ENCODE data around the gene GTPBP4.
"Not testable (repeated sequence)": the region's sequence is repeated elsewhere in the genome, so short reads cannot be mapped to it uniquely, and the experiment has no call there.

The GTPBP4 gene

DNA sequence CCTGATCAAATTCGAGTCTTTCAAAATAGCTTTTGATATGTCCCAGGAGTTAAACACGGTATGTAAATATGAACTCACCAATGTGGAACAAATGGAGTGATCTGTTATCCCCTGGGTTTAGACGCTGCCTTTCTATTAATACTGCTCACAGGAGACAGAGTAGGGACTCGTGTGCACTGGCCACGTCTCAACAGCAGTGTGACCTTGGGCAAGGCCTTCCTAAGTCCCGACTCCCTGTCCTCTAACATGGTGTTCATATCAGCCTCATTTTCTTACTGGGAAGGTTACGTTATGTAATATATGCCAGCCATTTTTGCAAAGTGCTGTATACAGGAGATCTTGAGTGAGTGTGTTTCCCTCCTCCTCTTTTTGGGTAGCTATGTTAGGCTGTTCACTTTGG lies 69.8 kb downstream of the GTPBP4 start:
- TF ChIP-seq, protein P1, sequence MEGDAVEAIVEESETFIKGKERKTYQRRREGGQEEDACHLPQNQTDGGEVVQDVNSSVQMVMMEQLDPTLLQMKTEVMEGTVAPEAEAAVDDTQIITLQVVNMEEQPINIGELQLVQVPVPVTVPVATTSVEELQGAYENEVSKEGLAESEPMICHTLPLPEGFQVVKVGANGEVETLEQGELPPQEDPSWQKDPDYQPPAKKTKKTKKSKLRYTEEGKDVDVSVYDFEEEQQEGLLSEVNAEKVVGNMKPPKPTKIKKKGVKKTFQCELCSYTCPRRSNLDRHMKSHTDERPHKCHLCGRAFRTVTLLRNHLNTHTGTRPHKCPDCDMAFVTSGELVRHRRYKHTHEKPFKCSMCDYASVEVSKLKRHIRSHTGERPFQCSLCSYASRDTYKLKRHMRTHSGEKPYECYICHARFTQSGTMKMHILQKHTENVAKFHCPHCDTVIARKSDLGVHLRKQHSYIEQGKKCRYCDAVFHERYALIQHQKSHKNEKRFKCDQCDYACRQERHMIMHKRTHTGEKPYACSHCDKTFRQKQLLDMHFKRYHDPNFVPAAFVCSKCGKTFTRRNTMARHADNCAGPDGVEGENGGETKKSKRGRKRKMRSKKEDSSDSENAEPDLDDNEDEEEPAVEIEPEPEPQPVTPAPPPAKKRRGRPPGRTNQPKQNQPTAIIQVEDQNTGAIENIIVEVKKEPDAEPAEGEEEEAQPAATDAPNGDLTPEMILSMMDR (IDR thresholded peaks at IDR 0.05; ENCODE audit: insufficient read depth, low read depth, low read length, missing control alignments): no peak
- H3K4me3 ChIP-seq (ENCODE audit: low read depth, low read length): peak overlapping the region; percentile 65
- DNase-seq (ENCODE audit: low read depth): no peak

DNA sequence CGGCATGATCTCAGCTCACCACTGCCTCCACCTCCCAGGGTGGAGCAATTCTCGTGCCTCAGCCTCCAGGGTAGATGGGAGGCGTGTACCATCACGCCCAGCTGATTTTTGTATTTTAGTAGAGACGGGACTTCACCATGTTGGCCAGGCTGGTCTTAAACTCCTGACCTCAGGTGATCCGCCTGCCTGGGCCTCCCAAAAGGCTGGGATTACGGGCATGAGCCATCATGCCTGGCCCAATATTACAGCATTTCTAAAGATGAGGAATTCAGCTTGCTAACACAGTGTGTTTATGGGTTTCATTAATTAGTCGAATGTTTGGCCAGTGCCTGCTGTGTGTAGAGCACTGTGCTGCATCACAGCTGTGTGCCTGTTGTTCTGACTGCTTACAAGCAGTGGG lies 71.7 kb downstream of the GTPBP4 start:
- TF ChIP-seq, protein P1 (IDR thresholded peaks at IDR 0.05; ENCODE audit: insufficient read depth, low read depth, low read length, missing control alignments): no peak
- DNase-seq (ENCODE audit: low read depth): no peak
- H3K4me3 ChIP-seq (ENCODE audit: low read depth, low read length): no peak overlapping the region

DNA sequence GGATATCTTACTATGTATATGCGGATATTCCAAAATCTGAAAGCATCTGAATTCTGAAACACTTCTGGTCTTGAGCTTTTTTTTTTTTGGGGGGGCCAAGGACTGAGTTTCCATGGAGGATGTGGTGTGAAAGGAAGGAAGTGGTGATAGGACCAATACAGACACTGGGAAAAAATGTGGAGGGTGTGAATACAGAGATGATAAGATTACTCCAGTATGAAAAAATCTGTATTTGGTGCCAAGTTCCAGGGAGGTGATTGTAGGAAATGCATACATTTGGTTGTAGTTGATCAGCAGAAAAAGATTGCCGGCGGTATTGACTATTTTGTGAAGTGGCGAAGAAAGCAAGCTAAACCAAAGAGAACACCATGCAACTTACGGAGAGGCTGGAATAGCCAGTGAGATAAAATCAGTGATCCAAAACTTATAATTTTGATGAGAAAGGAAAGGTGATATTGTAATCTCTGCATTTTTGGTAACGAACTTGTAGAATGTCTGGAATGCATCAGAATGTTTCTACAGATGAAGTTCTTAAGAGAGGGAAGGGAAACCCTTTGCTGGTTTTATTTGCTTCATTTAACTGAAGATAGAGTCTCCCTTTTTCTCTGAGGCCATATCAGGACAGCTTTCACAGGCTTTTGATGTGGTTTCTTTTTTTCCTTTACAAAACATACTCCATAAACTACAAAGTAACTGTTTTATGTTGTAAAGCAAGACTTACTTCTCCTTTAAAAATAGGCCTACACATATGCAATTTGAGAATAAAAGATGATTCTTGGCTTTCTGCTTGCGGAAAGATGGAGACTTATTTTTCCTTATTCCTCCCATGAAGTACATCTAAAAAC lies 73.9 kb downstream of the GTPBP4 start:
- H3K4me3 ChIP-seq (ENCODE audit: low read depth, low read length): no peak overlapping the region
- DNase-seq (ENCODE audit: low read depth): no peak
- TF ChIP-seq, protein P1 (IDR thresholded peaks at IDR 0.05; ENCODE audit: insufficient read depth, low read depth, low read length, missing control alignments): no peak

DNA sequence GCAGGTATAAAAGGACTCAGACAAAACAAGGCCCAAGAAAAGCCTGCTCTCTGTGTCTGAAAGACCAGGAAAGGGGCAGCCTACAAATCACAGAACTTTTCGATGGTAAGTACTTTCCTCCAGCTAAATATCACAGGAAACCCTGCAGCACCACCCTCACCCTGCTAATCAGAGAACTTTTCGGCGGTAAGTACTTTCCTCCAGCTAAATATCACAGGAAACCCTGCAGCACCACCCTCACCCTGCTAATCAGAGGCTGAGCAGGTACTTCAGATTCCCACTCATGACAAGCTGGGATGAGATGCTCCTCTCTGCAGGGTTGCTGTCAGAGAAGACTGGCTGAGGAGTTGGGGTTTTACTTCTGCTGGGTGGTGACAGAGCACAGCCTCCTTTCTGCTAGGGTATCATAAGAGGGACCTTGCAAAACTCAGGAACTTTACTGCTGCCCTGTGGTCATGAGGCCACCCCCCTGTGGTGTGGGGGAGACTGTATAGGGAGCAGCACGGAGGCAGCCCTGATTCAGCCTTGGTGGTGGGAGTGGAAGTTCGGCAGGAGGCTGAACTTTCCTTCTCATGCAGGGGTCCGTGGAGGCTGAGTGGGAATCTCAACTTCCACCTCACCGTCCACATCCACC lies 75.1 kb downstream of the GTPBP4 start:
- no peak overlapping the region for H3K4me3 ChIP-seq (ENCODE audit: low read depth, low read length)
- DNase-seq (ENCODE audit: low read depth): no peak
- TF ChIP-seq, protein P1 (IDR thresholded peaks at IDR 0.05; ENCODE audit: insufficient read depth, low read depth, low read length, missing control alignments): no peak

DNA sequence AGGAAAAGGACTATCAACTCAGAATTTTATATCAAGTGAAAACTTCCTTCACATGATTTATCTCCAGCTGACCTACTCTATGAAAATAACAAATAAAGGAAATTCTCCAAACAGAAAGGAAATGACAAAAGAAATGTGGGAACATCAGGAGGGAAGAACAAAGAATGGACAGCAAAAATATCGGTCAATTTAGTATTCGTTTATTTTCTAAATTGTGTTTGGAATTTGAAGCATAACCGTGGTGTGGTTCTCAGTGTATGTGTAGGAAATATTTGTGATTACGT lies 76.7 kb downstream of the GTPBP4 start:
- TF ChIP-seq, protein P1 (IDR thresholded peaks at IDR 0.05; ENCODE audit: insufficient read depth, low read depth, low read length, missing control alignments): no peak
- no peak overlapping the region for H3K4me3 ChIP-seq (ENCODE audit: low read depth, low read length)
- DNase-seq (ENCODE audit: low read depth): no peak

DNA sequence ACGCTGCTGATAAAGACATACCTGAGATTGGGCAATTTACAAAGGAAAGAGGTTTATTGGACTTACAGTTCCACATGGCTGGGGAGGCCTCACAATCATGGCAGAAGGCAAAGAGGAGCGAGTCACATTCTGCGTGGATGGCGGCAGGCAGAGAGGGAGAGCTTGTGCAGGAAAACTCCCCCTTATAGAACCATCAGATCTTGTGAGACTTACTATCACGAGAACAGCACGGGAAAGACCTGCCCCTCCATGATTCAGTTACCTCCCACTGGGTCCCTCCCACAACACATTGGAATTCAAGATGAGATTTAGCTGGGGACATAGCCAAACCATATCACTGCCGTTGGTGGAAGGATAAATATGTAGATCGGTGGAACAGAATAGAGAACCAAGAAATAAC lies 78.5 kb downstream of the GTPBP4 start:
- DNase-seq (ENCODE audit: low read depth); H3K4me3 ChIP-seq (ENCODE audit: low read depth, low read length): not testable (repeated sequence)

DNA sequence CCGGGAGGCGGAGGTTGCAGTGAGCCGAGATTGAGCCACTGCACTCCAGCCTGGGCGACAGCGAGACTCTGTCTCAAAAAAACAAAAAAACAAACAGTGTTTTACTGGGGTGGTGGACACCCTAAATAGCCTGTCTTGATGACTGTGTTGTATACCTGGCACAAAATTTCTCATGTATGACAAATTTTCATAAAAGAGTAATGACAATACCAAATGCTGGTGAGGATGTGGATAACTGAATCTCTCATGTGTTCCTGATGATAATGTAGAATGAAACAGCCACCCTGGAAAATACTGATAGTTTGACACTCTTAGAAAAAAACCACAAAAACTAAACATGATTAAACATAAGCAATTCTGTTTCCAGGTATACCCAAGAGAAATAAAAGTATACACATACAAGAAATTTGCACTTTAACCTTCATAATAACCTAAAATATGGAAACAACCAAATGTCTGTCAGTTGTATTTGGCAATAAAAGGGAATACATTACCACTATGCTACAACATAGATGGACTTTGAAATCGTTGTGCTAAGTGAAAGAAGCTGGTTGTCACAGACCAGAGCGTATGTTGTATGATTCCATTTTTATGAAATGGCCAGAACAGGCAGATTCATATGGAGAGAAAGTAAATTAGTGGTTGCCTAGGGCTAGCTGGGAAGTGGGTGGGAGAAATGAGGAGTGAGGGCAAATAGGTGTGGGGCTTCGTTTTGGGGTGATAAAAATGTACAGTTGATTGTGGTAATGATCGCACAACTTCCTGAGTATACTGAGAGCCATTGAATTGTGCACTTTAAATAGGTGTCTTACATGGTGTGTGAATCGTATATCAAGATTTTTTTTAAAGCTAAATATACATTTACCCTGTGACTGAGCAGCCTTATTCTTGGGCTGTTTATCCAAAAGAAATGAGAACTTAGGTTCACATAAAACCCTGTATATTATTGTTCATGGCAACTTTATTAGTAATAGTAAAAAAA lies 80.4 kb downstream of the GTPBP4 start:
- H3K4me3 ChIP-seq (ENCODE audit: low read depth, low read length): no peak overlapping the region
- TF ChIP-seq, protein P1 (IDR thresholded peaks at IDR 0.05; ENCODE audit: insufficient read depth, low read depth, low read length, missing control alignments): no peak
- DNase-seq (ENCODE audit: low read depth): no peak

Measured in GM12865 (cell line).